ENCODE measurements around the gene UXS1.

UXS1 gene

DNA sequence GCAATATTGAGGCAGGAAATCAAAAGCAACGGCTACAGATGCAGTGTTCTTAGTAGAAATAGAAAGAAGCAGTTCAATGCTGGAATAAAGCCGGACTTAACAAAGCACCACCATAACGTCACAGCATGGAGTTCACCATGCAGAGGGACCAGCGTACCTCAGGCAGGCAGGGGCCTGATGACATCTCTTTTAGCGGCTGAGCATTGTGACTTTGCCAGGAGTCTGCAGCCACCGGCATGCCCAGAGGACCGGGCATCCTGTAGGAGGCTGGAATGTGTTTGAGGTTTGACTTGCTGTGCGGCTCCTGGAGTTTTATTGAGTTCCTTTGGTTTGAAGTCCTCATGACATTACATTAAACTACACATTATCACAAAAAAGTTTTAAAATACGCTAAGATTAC, 139.8 kb downstream of the UXS1 start:
- TF ChIP-seq, protein P1, sequence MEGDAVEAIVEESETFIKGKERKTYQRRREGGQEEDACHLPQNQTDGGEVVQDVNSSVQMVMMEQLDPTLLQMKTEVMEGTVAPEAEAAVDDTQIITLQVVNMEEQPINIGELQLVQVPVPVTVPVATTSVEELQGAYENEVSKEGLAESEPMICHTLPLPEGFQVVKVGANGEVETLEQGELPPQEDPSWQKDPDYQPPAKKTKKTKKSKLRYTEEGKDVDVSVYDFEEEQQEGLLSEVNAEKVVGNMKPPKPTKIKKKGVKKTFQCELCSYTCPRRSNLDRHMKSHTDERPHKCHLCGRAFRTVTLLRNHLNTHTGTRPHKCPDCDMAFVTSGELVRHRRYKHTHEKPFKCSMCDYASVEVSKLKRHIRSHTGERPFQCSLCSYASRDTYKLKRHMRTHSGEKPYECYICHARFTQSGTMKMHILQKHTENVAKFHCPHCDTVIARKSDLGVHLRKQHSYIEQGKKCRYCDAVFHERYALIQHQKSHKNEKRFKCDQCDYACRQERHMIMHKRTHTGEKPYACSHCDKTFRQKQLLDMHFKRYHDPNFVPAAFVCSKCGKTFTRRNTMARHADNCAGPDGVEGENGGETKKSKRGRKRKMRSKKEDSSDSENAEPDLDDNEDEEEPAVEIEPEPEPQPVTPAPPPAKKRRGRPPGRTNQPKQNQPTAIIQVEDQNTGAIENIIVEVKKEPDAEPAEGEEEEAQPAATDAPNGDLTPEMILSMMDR (conservative IDR thresholded peaks at IDR 0.05; ENCODE audit: low read length) = no peak
- no peak for DNase-seq (ENCODE audit: low read depth)
- no peak overlapping the region for H3K4me3 ChIP-seq (ENCODE audit: low read length)

DNA sequence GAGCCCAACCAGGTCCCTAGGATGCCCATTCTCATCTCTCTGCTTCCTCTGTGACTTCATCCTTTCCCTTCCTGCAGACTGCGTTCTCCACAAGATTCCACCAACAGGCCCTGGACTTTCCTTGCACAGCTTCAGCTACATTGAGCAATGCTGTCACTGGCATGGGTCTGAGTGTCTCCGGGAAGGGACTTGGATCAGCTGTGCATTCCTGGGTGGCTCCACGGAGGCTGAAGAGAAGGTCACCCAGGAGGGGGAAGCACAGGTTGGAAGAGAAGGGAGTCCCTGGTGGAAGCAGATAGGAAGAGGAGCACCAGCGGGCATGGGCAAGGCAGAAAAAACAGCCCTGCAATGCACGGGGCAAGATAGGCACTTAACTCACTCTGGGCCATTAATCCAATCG, 140.5 kb downstream of the UXS1 start:
- TF ChIP-seq, protein P1 (conservative IDR thresholded peaks at IDR 0.05; ENCODE audit: low read length) = no peak
- no peak overlapping the region for H3K4me3 ChIP-seq (ENCODE audit: low read length)
- no peak for DNase-seq (ENCODE audit: low read depth)

DNA sequence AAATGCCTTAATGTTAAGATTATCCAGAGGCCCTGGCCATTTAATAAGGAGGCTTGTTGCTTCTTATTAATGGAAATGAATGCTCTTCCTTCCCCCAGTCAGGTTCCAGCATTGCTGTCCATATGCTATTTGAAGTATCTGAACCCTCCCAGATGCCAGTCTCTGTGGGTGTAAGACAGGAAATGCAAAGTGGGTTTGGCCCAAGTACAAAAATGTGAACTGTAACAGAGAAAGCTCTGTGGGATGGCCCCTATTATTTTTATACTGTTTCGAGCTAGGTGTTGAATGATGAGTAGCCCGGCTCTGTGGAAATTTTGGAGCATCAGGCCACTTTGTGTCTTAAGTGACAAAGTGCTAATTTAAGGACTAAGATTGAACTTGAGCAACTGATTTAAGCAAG, 141.0 kb downstream of the UXS1 start:
- TF ChIP-seq, protein P1 (conservative IDR thresholded peaks at IDR 0.05; ENCODE audit: low read length) = no peak
- no peak overlapping the region for H3K4me3 ChIP-seq (ENCODE audit: low read length)
- DNase-seq (ENCODE audit: low read depth) = peak; percentile 76

DNA sequence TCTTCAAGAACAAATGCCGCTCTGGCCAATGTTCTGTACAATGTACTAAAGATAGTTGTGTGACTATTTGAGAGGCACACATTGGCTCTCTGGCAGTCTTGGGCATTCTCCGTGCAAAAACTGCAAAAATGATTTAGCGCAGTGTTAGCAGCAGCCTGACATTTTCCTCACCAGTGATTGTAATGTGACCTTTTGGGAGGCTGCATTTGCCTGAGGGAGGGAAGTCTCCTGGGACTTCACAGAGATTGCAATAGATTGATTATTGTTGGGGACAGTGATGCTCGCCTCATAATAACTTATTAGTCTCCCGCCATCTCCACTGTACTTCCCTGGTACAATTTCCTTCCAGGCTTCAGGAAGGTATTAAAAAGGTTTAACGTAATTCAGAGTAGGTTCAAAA, 149.2 kb downstream of the UXS1 start:
- TF ChIP-seq, protein P1 (conservative IDR thresholded peaks at IDR 0.05; ENCODE audit: low read length) = no peak
- H3K4me3 ChIP-seq (ENCODE audit: low read length) = no peak overlapping the region
- no peak for DNase-seq (ENCODE audit: low read depth)

DNA sequence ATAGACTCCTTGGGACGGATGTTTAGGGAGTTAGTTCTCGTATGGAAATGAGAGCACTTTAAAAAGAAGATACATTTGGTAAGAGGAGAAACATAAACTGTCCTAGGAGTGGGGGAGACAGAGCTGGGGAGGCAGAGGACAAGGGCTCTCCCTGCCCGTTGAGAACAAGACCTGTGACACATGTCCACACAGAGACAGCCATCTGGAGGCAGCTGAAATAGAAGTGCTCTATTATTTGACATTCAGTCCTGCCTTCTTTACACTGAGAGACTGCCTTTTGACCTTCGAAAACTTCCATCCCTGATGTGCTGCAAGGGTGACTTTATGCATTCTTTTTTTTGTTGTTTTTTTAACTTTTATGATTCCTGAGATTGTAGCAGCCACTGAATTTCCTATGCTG, 150.1 kb downstream of the UXS1 start:
- TF ChIP-seq, protein P1 (conservative IDR thresholded peaks at IDR 0.05; ENCODE audit: low read length) = no peak
- H3K4me3 ChIP-seq (ENCODE audit: low read length) = no peak overlapping the region
- DNase-seq (ENCODE audit: low read depth) = no peak
